Activated naive CD4-positive, alpha-beta T cell treated with anti-CD3 and anti-CD28 coated beads, Interleukin-2, amount 50 U/mL, for 72 hours (primary cell): ENCODE data around the gene WNT16. TPM values are rescaled to one million over a fixed set of nuclear protein-coding genes. Genes with fewer than 3 reads are reported as not detected.

Source experiments
- ATAC-seq, 2 donors: fragments of 150-1000 bp; cut with Tn5 transposase; 2 replicates each; pipeline ENCODE4 v1.10.0; 2021; ENCODE audit warnings: mild to moderate bottlenecking in 2 of 2, moderate library complexity in 2 of 2
- DNase-seq, 2 donors: peaks; one replicate each; pipeline ENCODE4 v3.0.0; 2021 to 2022; ENCODE audit warnings: low spot score in 2 of 2
- H3K27ac Mint-ChIP-seq, 2 donors: one replicate each; pipeline ENCODE4 v1.8.0; 2022; ENCODE audit warnings: mild to moderate bottlenecking in 2 of 2, mixed read lengths in 2 of 2
- H3K36me3 Mint-ChIP-seq, 2 donors: one replicate each; pipeline ENCODE4 v1.8.0; 2022; ENCODE audit warnings: mixed read lengths in 2 of 2
- H3K9me3 Mint-ChIP-seq, 2 donors: one replicate each; pipeline ENCODE4 v1.8.0; 2022; ENCODE audit warnings: mixed read lengths in 2 of 2
- total RNA-seq, 2 donors: library from RNA; stranded (reverse); gene quantifications; one replicate each; pipeline ENCODE4 v1.2.3, GENCODE V29; 2022

The WNT16 gene
- total RNA-seq, 2 donors from 2014 or later: not detected

GRCh38 chr7:121366852-121367431, 38.1 kb downstream of the WNT16 start:
- no peak overlapping the region for H3K27ac Mint-ChIP-seq
- H3K9me3 Mint-ChIP-seq: no peaks in the 10 kb centered on the region
- ATAC-seq (no peak), DNase-seq (peak in 1 of 2 donors; percentile 14)
- H3K36me3 Mint-ChIP-seq: no peaks in the 10 kb centered on the region

GRCh38 chr7:121369462-121369861, 40.7 kb downstream of the WNT16 start:
- no peak for DNase-seq
- Mint-ChIP-seq H3K27ac (peak overlapping the region in 1 of 2 donors; percentile 4), H3K36me3 (no peaks in the 10 kb centered on the region), H3K9me3 (no peaks in the 10 kb centered on the region)
- ATAC-seq: no peak

GRCh38 chr7:121371367-121371766, 42.6 kb downstream of the WNT16 start:
- ATAC-seq (no peak), DNase-seq (no peak)
- Mint-ChIP-seq H3K36me3 (peaks cover 0 to 6% of the 10 kb centered on the region in 2 donors), H3K9me3 (no peaks in the 10 kb centered on the region), H3K27ac (no peak overlapping the region)

GRCh38 chr7:121371883-121372282, 43.1 kb downstream of the WNT16 start:
- Mint-ChIP-seq H3K36me3 (peaks cover 0 to 6% of the 10 kb centered on the region in 2 donors), H3K9me3 (no peaks in the 10 kb centered on the region), H3K27ac (no peak overlapping the region)
- ATAC-seq: no peak
- DNase-seq: no peak

DNA sequence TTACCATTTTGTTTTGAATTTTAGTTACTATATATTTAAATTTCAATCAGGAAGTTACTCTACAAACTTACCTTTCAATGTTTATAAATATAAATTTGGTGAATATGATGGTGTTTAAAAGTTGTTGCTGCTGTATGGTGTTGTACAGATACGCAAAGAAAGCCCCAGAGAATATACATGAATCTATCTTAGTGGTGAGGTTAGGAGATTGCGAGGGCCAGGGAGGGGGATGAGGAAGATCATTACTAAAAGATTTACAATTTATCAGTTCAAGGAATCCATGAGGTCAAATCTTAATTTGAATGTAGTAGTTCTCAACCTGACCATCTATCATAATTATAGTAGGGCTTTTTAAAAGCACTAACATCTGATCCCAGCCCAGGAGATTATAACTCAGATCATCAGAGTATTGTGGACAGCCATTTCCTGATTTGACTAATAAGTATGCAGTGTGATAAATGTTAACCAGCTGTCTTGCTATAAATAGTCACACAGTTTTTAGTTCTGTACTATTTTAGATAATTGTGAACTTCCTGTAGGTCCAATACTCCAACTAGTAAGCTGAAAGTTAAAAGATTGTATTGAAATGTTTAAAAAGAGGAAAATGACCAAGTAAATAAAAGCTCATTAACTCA, 43.7 kb downstream of the WNT16 start:
- ATAC-seq (peak; percentile 59 to 90), DNase-seq (no peak)
- Mint-ChIP-seq H3K27ac (peak overlapping the region; percentile 55 to 66), H3K9me3 (no peaks in the 10 kb centered on the region), H3K36me3 (peaks cover 0 to 6% of the 10 kb centered on the region in 2 donors)

GRCh38 chr7:121373177-121373576, 44.4 kb downstream of the WNT16 start:
- no peaks in the 10 kb centered on the region for H3K9me3 Mint-ChIP-seq

DNA sequence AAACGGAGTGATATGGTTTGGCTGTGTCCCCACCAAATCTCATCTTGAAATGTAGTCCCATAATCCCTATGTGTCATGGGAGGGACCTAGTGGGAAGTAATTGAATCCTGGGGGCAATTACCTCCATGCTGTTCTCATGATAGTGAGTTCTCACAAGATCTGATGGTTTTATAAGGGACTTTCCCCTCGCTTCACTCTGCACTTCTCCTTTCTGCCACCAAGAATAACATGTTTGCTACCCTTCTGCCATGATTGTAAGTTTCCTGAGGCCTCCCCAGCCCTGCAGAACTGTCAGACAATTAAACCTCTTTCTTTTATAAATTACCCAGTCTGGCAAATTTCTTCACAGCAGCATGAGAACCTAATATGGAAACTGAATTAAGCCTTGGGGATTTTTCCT, 48.2 kb downstream of the WNT16 start:
- H3K36me3 Mint-ChIP-seq: peaks cover 0 to 6% of the 10 kb centered on the region in 2 donors
- no peaks in the 10 kb centered on the region for H3K9me3 Mint-ChIP-seq
- DNase-seq (no peak), ATAC-seq (no peak)
- H3K27ac Mint-ChIP-seq: no peak overlapping the region

More at GRCh38 chr7:121373177-121373576, 44.4 kb downstream of the WNT16 start:
- Mint-ChIP-seq H3K36me3 (peaks cover 0 to 6% of the 10 kb centered on the region in 2 donors), H3K27ac (peak overlapping the region in 1 of 2 donors; percentile 66)
- no peak for ATAC-seq
- DNase-seq: no peak

GRCh38 chr7:121379930-121380329, 51.1 kb downstream of the WNT16 start:
- Mint-ChIP-seq H3K36me3 (peaks cover 0 to 14% of the 10 kb centered on the region in 2 donors), H3K27ac (no peak overlapping the region), H3K9me3 (no peaks in the 10 kb centered on the region)
- DNase-seq: no peak
- no peak for ATAC-seq

DNA sequence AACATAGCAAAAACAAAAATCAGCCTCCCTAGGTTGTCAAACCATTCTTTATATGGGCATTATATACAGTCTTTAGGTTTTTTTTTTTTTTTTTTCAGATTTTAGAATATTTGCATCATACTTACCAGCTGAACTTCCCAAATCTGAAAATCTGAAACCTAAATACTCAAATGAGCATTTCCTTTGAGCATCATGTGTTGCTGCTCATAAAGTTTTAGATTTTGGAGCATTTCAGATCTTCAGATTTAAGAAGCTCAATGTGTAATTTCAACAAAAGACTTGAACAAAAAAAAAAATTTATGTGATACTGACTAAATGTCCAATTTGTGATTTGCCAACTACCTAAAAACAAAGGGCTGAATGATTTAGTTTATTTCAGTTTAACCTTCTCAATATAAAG, 53.7 kb downstream of the WNT16 start:
- H3K36me3 Mint-ChIP-seq: peaks cover 0 to 8% of the 10 kb centered on the region in 2 donors
- ATAC-seq: no peak
- no peaks in the 10 kb centered on the region for H3K9me3 Mint-ChIP-seq
- no peak for DNase-seq
- H3K27ac Mint-ChIP-seq: no peak overlapping the region

DNA sequence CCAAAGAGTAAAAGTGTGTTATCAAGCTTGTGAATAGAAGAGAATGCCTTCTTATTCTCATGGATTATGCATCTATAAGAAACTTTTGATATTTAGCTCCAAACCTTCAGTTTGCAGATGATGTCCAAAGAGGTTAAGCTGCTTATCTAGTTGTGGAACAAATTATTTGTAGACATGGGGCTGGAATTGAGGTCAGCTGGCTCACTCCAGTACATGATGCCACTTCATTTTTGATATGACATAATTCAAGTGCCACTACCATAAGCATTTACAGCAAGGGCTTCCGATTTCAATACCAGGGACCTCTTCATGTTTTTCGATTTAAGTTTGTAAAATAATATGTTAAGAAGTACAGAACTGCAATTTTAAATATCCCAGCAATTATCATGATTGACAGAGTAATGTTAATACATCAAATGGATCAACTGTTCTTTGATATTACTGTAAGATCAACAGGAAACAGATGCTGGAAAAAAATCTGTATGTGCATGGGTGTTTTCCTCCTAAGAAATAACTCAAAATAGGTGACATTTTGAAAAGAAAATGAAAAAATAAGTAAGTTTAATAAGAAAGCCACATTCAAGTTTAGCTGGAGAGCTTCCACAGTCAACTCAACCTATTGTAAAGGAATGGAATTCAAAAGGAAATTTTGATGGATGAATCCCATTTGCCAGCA, 54.6 kb downstream of the WNT16 start:
- Mint-ChIP-seq H3K36me3 (peaks cover 0 to 8% of the 10 kb centered on the region in 2 donors), H3K27ac (no peak overlapping the region), H3K9me3 (no peaks in the 10 kb centered on the region)
- ATAC-seq (no peak), DNase-seq (no peak)

DNA sequence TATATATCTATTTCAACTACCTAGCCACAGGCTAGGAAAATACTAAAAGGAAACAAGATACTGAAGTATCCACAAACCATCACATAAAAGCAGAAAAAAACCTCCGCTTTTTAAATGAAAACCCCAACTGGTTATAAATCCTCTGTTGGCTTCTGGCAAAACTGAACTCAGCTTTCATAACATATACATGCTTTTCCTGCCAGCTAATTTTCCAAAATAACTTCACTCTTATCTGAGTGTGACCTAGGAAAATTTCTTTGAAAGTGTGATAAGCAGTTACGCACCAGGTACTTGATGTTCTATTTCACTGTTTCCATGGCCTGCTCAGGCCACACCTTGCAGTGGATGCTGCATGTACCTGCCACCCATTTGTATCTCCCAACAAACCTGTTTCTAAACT, 55.5 kb downstream of the WNT16 start:
- Mint-ChIP-seq H3K9me3 (no peaks in the 10 kb centered on the region), H3K36me3 (peaks cover 0 to 8% of the 10 kb centered on the region in 2 donors), H3K27ac (no peak overlapping the region)
- ATAC-seq: no peak
- no peak for DNase-seq

- Mint-ChIP-seq H3K36me3 (peaks cover 0 to 8% of the 10 kb centered on the region in 2 donors), H3K9me3 (no peaks in the 10 kb centered on the region), H3K27ac (no peak overlapping the region)
- ATAC-seq (no peak), DNase-seq (no peak)
Measured at GRCh38 chr7:121385056-121385799, 56.4 kb downstream of the WNT16 start.

DNA sequence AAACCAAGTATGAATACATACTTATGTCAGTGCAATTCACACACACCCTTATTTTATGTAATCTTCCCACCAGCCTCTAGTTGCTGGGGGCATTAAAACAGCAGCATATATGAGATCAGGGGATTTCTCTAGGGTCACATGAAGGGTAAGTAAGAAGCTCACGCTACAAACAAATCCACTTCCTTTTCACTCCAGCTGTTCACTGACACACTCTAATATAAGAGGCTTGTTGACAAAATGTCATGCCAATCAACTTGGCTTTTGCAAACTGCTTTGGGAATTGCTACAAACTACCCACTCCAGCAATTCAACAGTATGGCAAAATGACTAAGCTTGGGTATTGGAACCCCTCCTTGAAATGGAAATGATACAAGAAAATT, 57.0 kb downstream of the WNT16 start:
- H3K27ac Mint-ChIP-seq: no peak overlapping the region
- no peak for DNase-seq
- H3K36me3 Mint-ChIP-seq: peaks cover 0 to 8% of the 10 kb centered on the region in 2 donors
- peak in 1 of 2 donors; percentile 44 for ATAC-seq
- H3K9me3 Mint-ChIP-seq: no peaks in the 10 kb centered on the region

DNA sequence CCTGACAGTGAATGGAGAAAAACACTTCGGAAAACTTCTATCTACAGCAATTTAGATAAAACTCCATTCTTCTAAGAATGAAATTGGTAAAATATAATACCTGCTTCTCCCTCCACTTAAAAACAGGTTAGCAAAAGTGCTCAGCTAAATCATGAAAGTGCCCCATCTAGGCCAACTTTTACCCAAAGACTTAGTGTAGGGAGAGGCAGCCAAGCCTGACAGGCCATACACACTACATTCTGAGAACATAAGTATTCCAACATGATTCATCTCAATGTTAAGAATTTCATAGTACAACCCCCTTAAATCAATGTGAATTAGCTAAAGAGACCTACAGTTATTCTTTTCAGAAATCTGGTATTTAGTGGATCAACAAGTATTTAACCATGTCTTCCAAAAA, 60.1 kb downstream of the WNT16 start:
- ATAC-seq (no peak), DNase-seq (no peak)
- Mint-ChIP-seq H3K27ac (no peak overlapping the region), H3K9me3 (peaks cover 0 to 4% of the 10 kb centered on the region in 2 donors), H3K36me3 (peaks cover 6 to 13% of the 10 kb centered on the region in 2 donors)

DNA sequence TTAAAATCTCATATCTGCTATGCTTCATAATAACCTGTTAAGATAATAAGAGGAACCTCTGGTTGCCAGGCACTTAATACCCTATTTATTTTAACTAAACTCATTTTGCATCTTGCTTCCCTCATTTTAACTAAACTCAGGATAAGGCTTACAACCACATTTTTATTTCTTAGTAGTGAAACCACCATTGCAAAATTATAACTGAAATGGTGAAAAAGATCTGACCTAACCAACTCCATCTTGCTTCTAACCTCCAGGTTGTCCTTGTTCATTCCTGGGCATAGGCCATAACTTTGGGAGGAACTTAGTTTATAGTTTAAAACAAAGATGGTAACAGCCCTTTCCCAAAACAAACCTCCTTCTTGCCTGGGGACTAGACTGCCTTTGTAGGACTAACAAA, 61.3 kb downstream of the WNT16 start:
- no peak for ATAC-seq
- H3K9me3 Mint-ChIP-seq: peaks cover 0 to 4% of the 10 kb centered on the region in 2 donors

DNA sequence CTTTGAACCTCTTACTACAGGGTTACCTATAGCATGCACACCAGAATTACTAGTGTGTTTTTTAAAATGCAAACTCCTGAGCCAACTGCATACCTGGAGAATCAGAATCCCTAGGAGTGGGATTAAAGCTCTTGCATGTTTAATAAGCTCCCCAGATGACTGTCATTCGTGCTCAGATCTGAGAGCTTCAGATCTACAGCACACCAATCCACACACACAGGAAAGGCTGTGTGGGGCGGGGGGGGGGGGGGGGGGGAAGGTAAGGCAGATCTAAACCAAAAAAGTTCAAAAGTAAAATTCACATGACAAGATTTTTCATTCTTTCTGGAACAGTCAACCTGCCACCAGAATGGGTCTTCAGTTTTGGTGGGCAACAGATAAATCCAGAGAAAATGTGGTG, 61.8 kb downstream of the WNT16 start:
- Mint-ChIP-seq H3K9me3 (peaks cover 0 to 4% of the 10 kb centered on the region in 2 donors), H3K36me3 (peaks cover 6 to 13% of the 10 kb centered on the region in 2 donors), H3K27ac (no peak overlapping the region)
- ATAC-seq (peak in 1 of 2 donors; percentile 37), DNase-seq (no peak)

More for the DNA sequence above, 61.3 kb downstream of the WNT16 start:
- no peak for DNase-seq
- H3K27ac Mint-ChIP-seq: peak overlapping the region in 1 of 2 donors; percentile 19
- H3K36me3 Mint-ChIP-seq: peaks cover 6 to 13% of the 10 kb centered on the region in 2 donors
